ENCODE results near the gene ARMC9.

ARMC9 gene

DNA sequence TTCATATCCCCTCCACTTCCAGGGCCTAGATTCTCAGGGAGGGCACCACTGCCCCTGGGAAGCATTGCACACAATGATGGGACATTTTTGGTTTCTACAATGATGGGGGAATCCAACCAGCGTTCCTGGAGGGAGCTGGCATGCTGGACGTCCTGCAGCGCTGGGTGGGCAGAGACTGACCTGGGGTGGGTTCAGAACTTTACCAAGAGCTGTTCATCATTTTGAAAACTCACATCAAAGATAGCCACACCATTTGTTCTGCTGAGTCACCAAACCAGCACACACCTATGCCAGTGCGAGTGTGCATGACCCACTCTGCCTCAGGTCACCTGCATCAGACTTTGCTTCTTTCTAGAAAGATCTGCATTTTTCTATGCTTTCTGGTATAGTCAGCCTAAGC is 14.1 kb upstream of the ARMC9 start:
- H4K91ac ChIP-seq (ENCODE audit: low read depth, low read length, poor library complexity), result no peak overlapping the region
- no peak overlapping the region for H2AFZ ChIP-seq (ENCODE audit: low read length)
- no peak overlapping the region for H2BK120ac ChIP-seq (ENCODE audit: low read depth, low read length)
- no peak overlapping the region for H4K8ac ChIP-seq (ENCODE audit: low read depth, low read length)
- H3K36me3 ChIP-seq (replicated peaks in 1 of 2; ENCODE audit: control insufficient read depth in 2 of 2, insufficient read depth in 2 of 2, low read length in 2 of 2), result no peaks in the 10 kb centered on the region
- no peak overlapping the region for H2BK5ac ChIP-seq (ENCODE audit: low read length)
- no peak overlapping the region for H3K23ac ChIP-seq (ENCODE audit: low read depth, low read length, poor library complexity)
- no peak for DNase-seq (ENCODE audit: low spot score)
- H3K4me1 ChIP-seq (ENCODE audit: control insufficient read depth in 2 of 2, insufficient read depth in 1 of 2, low read depth in 1 of 2, low read length in 2 of 2), result peaks cover 0 to 7% of the 10 kb centered on the region in 2 donors
- peak overlapping the region; percentile 72 for H2AK5ac ChIP-seq (ENCODE audit: low read depth, low read length)
- H3K27ac ChIP-seq (replicated peaks; ENCODE audit: low read length), result no peak overlapping the region
- no peak overlapping the region for H3K9ac ChIP-seq (ENCODE audit: low read depth, low read length, poor library complexity)
- no peaks in the 10 kb centered on the region for H3K9me3 ChIP-seq (replicated peaks in 1 of 2; ENCODE audit: control insufficient read depth in 2 of 2, insufficient read depth in 1 of 2, low read depth in 1 of 2, low read length in 2 of 2)
- H3K4me3 ChIP-seq (ENCODE audit: low read length in 2 of 2), result no peak overlapping the region
- H3K79me1 ChIP-seq (ENCODE audit: low read depth, low read length), result no peaks in the 10 kb centered on the region
- peak overlapping the region; percentile 39 for H2BK15ac ChIP-seq (ENCODE audit: low read length)
- H3K14ac ChIP-seq (ENCODE audit: low read length), result no peak overlapping the region
- no peak overlapping the region for H3K4me2 ChIP-seq (ENCODE audit: insufficient read depth, low read length, poor library complexity, severe bottlenecking)
- H2BK12ac ChIP-seq (ENCODE audit: low read length), result no peak overlapping the region
- WGBS, 2 donors (ENCODE audit: extremely low coverage in 2 of 2, insufficient read length in 2 of 2, insufficient replicate concordance in 1 of 2), result no CpG with 5 or more reads among the region's 4 CpGs
- H3K18ac ChIP-seq (ENCODE audit: low read length), result no peak overlapping the region
- H3K4ac ChIP-seq (ENCODE audit: low read length), result no peak overlapping the region
- peaks cover 0 to 3% (median 0%) of the 10 kb centered on the region in 3 experiments for H3K27me3 ChIP-seq (ENCODE audit: control insufficient read depth in 3 of 3, insufficient read depth in 3 of 3, low read depth in 1 of 3, low read length in 3 of 3)

DNA sequence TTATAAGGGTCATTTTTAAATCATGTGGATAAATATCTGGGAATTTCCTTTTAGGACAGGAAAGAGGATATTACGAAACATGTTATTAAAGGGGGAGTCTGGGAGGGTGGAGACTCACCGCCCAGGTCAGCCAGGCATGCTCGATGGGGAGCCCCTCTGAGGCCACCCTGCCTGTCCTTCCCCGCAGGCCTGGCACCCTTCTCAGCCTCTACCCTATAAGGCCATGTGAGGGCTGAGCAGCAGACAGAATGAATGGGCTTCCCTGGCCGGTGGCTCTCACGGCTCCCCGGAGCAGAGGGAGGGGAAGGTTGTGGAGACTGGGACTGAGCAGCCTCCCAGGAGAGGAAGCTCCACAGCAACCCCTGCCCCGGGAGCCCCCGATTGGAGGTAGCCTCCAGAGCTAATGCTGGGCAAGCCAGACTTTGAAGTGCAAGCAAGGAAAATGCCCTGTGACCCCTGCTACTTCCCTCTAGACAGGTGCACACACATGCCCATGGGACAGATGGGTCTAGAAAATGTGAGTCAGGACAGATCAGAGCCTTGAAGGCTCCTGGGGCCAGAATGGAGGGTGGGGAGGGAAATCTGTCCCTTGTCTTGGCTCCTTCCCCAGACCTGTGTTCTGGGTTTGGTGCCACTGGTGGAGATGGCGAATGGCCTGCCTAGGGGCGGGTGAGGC is 13.2 kb upstream of the ARMC9 start:
- H2BK120ac ChIP-seq (ENCODE audit: low read depth, low read length), result no peak overlapping the region
- H2AFZ ChIP-seq (ENCODE audit: low read length), result peak overlapping the region; percentile 34
- no peak overlapping the region for H3K4me3 ChIP-seq (ENCODE audit: low read length in 2 of 2)
- no peak for DNase-seq (ENCODE audit: low spot score)
- peak overlapping the region; percentile 11 for H3K18ac ChIP-seq (ENCODE audit: low read length)
- H4K91ac ChIP-seq (ENCODE audit: low read depth, low read length, poor library complexity), result no peak overlapping the region
- no peak overlapping the region for H2BK12ac ChIP-seq (ENCODE audit: low read length)
- no peak overlapping the region for H3K4ac ChIP-seq (ENCODE audit: low read length)
- H3K27me3 ChIP-seq (ENCODE audit: control insufficient read depth in 3 of 3, insufficient read depth in 3 of 3, low read depth in 1 of 3, low read length in 3 of 3), result peaks cover 0 to 5% (median 2%) of the 10 kb centered on the region in 3 experiments
- no peak overlapping the region for H2BK15ac ChIP-seq (ENCODE audit: low read length)
- peak overlapping the region; percentile 45 for H2BK5ac ChIP-seq (ENCODE audit: low read length)
- no peaks in the 10 kb centered on the region for H3K36me3 ChIP-seq (replicated peaks in 1 of 2; ENCODE audit: control insufficient read depth in 2 of 2, insufficient read depth in 2 of 2, low read length in 2 of 2)
- H3K4me1 ChIP-seq (ENCODE audit: control insufficient read depth in 2 of 2, insufficient read depth in 1 of 2, low read depth in 1 of 2, low read length in 2 of 2), result peaks cover 0 to 9% of the 10 kb centered on the region in 2 donors
- no peak overlapping the region for H3K23ac ChIP-seq (ENCODE audit: low read depth, low read length, poor library complexity)
- H3K27ac ChIP-seq (replicated peaks; ENCODE audit: low read length), result no peak overlapping the region
- peak overlapping the region; percentile 53 for H2AK5ac ChIP-seq (ENCODE audit: low read depth, low read length)
- no peaks in the 10 kb centered on the region for H3K79me1 ChIP-seq (ENCODE audit: low read depth, low read length)
- H3K9me3 ChIP-seq (replicated peaks in 1 of 2; ENCODE audit: control insufficient read depth in 2 of 2, insufficient read depth in 1 of 2, low read depth in 1 of 2, low read length in 2 of 2), result no peaks in the 10 kb centered on the region
- WGBS, 2 donors (ENCODE audit: extremely low coverage in 2 of 2, insufficient read length in 2 of 2, insufficient replicate concordance in 1 of 2), result no CpG with 5 or more reads among the region's 11 CpGs
- H4K8ac ChIP-seq (ENCODE audit: low read depth, low read length), result no peak overlapping the region
- H3K4me2 ChIP-seq (ENCODE audit: insufficient read depth, low read length, poor library complexity, severe bottlenecking), result no peak overlapping the region
- H3K9ac ChIP-seq (ENCODE audit: low read depth, low read length, poor library complexity), result no peak overlapping the region
- H3K14ac ChIP-seq (ENCODE audit: low read length), result no peak overlapping the region

DNA sequence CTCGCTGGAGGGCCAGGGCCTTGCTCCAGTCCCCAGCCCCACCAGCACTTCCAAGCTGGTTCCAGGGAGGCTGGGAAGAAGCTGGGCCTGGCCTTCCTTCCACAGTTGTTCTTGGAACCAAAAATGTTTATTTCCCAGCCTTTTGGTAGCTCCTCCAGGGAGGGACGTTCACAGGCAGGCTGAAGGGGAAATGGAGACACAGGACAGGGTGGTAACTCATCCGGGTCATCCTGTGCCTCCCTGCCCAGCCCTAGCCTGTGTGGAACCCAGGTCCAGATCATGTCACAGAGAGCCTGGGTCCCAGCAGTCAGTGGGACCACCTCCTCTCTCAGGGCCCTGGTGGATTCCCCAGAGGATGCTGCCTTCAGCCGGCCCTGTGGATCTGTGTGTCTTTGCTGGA is 12.5 kb upstream of the ARMC9 start:
- peaks cover 0 to 5% (median 2%) of the 10 kb centered on the region in 3 experiments for H3K27me3 ChIP-seq (ENCODE audit: control insufficient read depth in 3 of 3, insufficient read depth in 3 of 3, low read depth in 1 of 3, low read length in 3 of 3)
- H3K18ac ChIP-seq (ENCODE audit: low read length), result peak overlapping the region; percentile 35
- peak overlapping the region; percentile 53 for H2AK5ac ChIP-seq (ENCODE audit: low read depth, low read length)
- H3K4ac ChIP-seq (ENCODE audit: low read length), result no peak overlapping the region
- H3K36me3 ChIP-seq (replicated peaks in 1 of 2; ENCODE audit: control insufficient read depth in 2 of 2, insufficient read depth in 2 of 2, low read length in 2 of 2), result no peaks in the 10 kb centered on the region
- no peaks in the 10 kb centered on the region for H3K9me3 ChIP-seq (replicated peaks in 1 of 2; ENCODE audit: control insufficient read depth in 2 of 2, insufficient read depth in 1 of 2, low read depth in 1 of 2, low read length in 2 of 2)
- no peak overlapping the region for H2BK120ac ChIP-seq (ENCODE audit: low read depth, low read length)
- no peak for DNase-seq (ENCODE audit: low spot score)
- H4K8ac ChIP-seq (ENCODE audit: low read depth, low read length), result no peak overlapping the region
- H2BK15ac ChIP-seq (ENCODE audit: low read length), result peak overlapping the region; percentile 60
- H2BK12ac ChIP-seq (ENCODE audit: low read length), result no peak overlapping the region
- peak overlapping the region; percentile 45 for H2BK5ac ChIP-seq (ENCODE audit: low read length)
- H3K4me3 ChIP-seq (ENCODE audit: low read length in 2 of 2), result peak overlapping the region in 1 of 2 donors; percentile 41
- H3K9ac ChIP-seq (ENCODE audit: low read depth, low read length, poor library complexity), result no peak overlapping the region
- peaks cover 4 to 12% of the 10 kb centered on the region in 2 donors for H3K4me1 ChIP-seq (ENCODE audit: control insufficient read depth in 2 of 2, insufficient read depth in 1 of 2, low read depth in 1 of 2, low read length in 2 of 2)
- WGBS, 2 donors (ENCODE audit: extremely low coverage in 2 of 2, insufficient read length in 2 of 2, insufficient replicate concordance in 1 of 2), result no CpG with 5 or more reads among the region's 4 CpGs
- no peak overlapping the region for H3K23ac ChIP-seq (ENCODE audit: low read depth, low read length, poor library complexity)
- no peak overlapping the region for H3K14ac ChIP-seq (ENCODE audit: low read length)
- H3K79me1 ChIP-seq (ENCODE audit: low read depth, low read length), result no peaks in the 10 kb centered on the region
- no peak overlapping the region for H3K27ac ChIP-seq (replicated peaks; ENCODE audit: low read length)
- H4K91ac ChIP-seq (ENCODE audit: low read depth, low read length, poor library complexity), result no peak overlapping the region
- H2AFZ ChIP-seq (ENCODE audit: low read length), result no peak overlapping the region
- no peak overlapping the region for H3K4me2 ChIP-seq (ENCODE audit: insufficient read depth, low read length, poor library complexity, severe bottlenecking)

DNA sequence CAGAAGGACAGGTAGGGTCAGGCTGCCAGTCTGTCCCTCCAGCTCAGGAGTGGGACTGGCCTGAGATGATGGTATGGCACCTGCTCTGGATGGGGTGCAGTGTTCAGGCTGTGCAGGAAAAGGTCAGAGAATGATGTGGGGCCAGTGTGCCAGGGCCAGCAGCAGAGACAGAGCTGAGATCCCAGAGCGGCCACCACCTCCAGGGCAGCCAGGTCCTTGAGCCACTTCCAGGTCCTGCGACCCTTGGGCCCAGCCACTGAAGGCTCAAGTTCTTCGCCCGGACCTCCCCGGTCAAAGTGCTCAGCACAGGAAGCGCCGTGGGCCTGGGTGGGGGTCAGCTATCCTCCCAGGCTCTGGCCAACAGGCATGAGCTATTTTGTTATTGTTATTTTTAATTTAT is 12.1 kb upstream of the ARMC9 start:
- Histone ChIP-seq H3K27me3 (ENCODE audit: control insufficient read depth in 3 of 3, insufficient read depth in 3 of 3, low read depth in 1 of 3, low read length in 3 of 3) (peaks cover 0 to 5% (median 2%) of the 10 kb centered on the region in 3 experiments), H2BK120ac (ENCODE audit: low read depth, low read length) (no peak overlapping the region)

More for the DNA sequence above, 12.1 kb upstream of the ARMC9 start:
- no CpG with 5 or more reads among the region's 7 CpGs for WGBS, 2 donors (ENCODE audit: extremely low coverage in 2 of 2, insufficient read length in 2 of 2, insufficient replicate concordance in 1 of 2)
- Histone ChIP-seq H4K8ac (ENCODE audit: low read depth, low read length) (no peak overlapping the region), H2BK12ac (ENCODE audit: low read length) (no peak overlapping the region), H3K18ac (ENCODE audit: low read length) (peak overlapping the region; percentile 35), H2AFZ (ENCODE audit: low read length) (no peak overlapping the region), H3K79me1 (ENCODE audit: low read depth, low read length) (no peaks in the 10 kb centered on the region), H3K9ac (ENCODE audit: low read depth, low read length, poor library complexity) (no peak overlapping the region), H3K27ac (replicated peaks; ENCODE audit: low read length) (no peak overlapping the region), H3K14ac (ENCODE audit: low read length) (no peak overlapping the region), H3K4ac (ENCODE audit: low read length) (no peak overlapping the region), H2AK5ac (ENCODE audit: low read depth, low read length) (no peak overlapping the region), H3K36me3 (replicated peaks in 1 of 2; ENCODE audit: control insufficient read depth in 2 of 2, insufficient read depth in 2 of 2, low read length in 2 of 2) (no peaks in the 10 kb centered on the region), H3K23ac (ENCODE audit: low read depth, low read length, poor library complexity) (no peak overlapping the region), H2BK5ac (ENCODE audit: low read length) (no peak overlapping the region), H3K4me1 (ENCODE audit: control insufficient read depth in 2 of 2, insufficient read depth in 1 of 2, low read depth in 1 of 2, low read length in 2 of 2) (peaks cover 4 to 12% of the 10 kb centered on the region in 2 donors), H2BK15ac (ENCODE audit: low read length) (peak overlapping the region; percentile 60), H4K91ac (ENCODE audit: low read depth, low read length, poor library complexity) (peak overlapping the region; percentile 34), H3K4me2 (ENCODE audit: insufficient read depth, low read length, poor library complexity, severe bottlenecking) (no peak overlapping the region), H3K4me3 (ENCODE audit: low read length in 2 of 2) (peak overlapping the region in 1 of 2 donors; percentile 41), H3K9me3 (replicated peaks in 1 of 2; ENCODE audit: control insufficient read depth in 2 of 2, insufficient read depth in 1 of 2, low read depth in 1 of 2, low read length in 2 of 2) (no peaks in the 10 kb centered on the region)
- DNase-seq (ENCODE audit: low spot score), result no peak
